ENCODE data around the gene HSPG2. TPM values are rescaled to one million over a fixed set of nuclear protein-coding genes. Genes with fewer than 3 reads are reported as not detected.

Gene HSPG2
- polyA plus RNA-seq, 1 donor from 2014 or later: 0.79 TPM

DNA sequence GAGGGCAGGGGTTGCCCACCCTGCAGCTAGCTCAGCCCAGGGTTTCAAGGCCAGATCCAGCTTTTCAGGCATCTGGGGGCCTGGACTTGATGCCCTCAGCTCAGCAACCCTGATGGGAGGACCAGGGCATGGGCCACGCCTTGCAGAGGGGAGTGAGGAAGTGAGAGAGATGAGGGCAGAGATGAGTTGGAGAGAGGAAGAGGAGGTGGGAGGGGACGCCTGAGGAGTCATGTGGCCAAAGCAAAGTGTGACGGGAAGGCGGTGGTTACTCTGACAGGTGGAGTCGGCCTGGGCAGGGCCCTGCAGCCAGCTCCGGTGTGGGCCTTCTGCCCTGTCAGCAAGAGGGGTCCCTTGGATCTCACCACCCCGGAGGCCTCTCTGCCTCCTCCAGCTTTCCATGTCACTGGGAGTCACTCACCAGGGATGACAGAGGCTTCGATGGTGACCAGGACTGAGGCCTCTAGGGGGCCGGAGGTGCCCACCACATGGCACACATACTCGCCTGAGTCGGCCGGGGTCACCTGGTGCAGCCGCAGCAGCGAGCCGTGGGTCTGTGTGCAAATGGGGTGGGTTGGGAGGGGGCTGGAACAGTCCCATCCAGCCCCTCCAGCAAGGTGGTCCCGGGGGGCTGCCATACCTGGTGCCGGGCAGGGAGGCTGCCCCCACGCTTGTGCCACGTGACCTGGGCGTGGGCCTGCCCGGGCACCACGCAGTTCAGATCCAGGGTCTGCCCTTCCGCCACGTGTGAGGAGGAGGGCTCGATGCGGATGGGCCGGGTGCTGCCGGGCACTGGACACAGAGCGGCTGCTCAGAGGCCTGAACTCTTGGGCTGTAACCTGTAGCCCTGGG, 84.6 kb downstream of the HSPG2 start:
- Histone ChIP-seq H3K27me3 (ENCODE audit: insufficient read depth, low read depth, low read length) (no peaks in the 10 kb centered on the region), H3K4me2 (ENCODE audit: low read length) (no peak overlapping the region), H3K9ac (ENCODE audit: low read length) (no peak overlapping the region), H3K36me3 (ENCODE audit: insufficient read depth, low read length) (no peaks in the 10 kb centered on the region), H3K9me3 (ENCODE audit: low read length) (no peaks in the 10 kb centered on the region), H3F3A (ENCODE audit: insufficient read depth, low read length, poor library complexity, severe bottlenecking) (no peaks in the 10 kb centered on the region), H3K9me2 (ENCODE audit: insufficient read depth, low read length) (no peaks in the 10 kb centered on the region), H3K4me3 (ENCODE audit: low read length) (no peak overlapping the region), H2AFZ (ENCODE audit: low read depth, low read length) (no peak overlapping the region), H3K27ac (ENCODE audit: low read length) (no peak overlapping the region), H3K79me2 (replicated peaks; ENCODE audit: insufficient read depth, low read length) (no peaks in the 10 kb centered on the region), H4K20me1 (ENCODE audit: insufficient read depth) (no peaks in the 10 kb centered on the region)
- TF ChIP-seq TAF1 (IDR thresholded peaks at IDR 0.05; ENCODE audit: low read depth) (no peak), RAD21 (conservative IDR thresholded peaks at IDR 0.05) (no peak)
- TF ChIP-seq, protein P1, sequence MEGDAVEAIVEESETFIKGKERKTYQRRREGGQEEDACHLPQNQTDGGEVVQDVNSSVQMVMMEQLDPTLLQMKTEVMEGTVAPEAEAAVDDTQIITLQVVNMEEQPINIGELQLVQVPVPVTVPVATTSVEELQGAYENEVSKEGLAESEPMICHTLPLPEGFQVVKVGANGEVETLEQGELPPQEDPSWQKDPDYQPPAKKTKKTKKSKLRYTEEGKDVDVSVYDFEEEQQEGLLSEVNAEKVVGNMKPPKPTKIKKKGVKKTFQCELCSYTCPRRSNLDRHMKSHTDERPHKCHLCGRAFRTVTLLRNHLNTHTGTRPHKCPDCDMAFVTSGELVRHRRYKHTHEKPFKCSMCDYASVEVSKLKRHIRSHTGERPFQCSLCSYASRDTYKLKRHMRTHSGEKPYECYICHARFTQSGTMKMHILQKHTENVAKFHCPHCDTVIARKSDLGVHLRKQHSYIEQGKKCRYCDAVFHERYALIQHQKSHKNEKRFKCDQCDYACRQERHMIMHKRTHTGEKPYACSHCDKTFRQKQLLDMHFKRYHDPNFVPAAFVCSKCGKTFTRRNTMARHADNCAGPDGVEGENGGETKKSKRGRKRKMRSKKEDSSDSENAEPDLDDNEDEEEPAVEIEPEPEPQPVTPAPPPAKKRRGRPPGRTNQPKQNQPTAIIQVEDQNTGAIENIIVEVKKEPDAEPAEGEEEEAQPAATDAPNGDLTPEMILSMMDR (IDR thresholded peaks at IDR 0.05; ENCODE audit: poor library complexity, severe bottlenecking): no peak

DNA sequence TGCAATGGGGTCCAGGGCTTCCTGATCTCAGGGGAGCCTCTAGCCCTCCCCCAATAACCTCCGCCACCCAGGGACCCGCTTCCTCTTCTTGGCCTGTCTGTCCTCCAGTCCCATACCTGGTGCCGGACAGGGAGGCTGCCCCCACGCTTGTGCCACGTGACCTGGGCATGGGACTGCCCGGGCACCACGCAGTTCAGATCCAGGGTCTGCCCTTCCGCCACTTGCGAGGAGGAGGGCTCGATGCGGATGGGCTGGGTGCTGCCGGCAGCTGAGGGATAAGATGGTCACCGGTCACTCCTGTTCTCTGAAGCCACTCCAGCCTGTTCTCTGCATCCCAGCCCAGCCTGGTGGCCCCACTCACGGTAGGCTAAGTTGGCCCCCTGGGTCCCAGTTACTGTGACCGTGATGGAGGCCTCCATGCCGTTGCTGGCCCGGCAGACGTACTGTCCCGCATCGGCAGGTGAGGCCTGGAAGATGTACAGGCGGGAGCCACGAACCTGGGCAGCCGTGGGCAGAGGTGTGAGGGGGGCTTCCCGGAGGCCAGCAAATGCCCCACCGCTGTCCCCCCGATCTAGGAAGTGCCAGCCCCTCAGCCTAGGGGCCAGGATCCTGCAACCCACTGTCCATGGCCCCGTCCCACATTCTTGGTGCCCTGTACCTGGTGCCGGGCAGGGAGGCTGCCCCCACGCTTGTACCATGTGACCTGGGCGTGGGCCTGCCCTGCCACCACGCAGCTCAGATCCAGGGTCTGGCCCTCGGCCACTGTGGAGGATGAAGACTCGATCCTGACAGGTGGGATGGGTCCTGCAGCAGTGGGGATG, 85.5 kb downstream of the HSPG2 start:
- TF ChIP-seq RAD21 (conservative IDR thresholded peaks at IDR 0.05) (no peak), TAF1 (IDR thresholded peaks at IDR 0.05; ENCODE audit: low read depth) (no peak), MXI1 (conservative IDR thresholded peaks at IDR 0.05; ENCODE audit: poor library complexity, severe bottlenecking) (no peak), SMC3 (conservative IDR thresholded peaks at IDR 0.05; ENCODE audit: poor library complexity) (no peak), EZH2 (IDR thresholded peaks at IDR 0.05; ENCODE audit: borderline replicate concordance, insufficient read depth, low read length, poor library complexity, severe bottlenecking) (no peak), POLR2AphosphoS5 (IDR thresholded peaks at IDR 0.05) (no peak), EP300 (conservative IDR thresholded peaks at IDR 0.05; ENCODE audit: poor library complexity, severe bottlenecking) (no peak)
- TF ChIP-seq, protein P1 (IDR thresholded peaks at IDR 0.05; ENCODE audit: poor library complexity, severe bottlenecking): no peak
- TF ChIP-seq, protein P2, sequence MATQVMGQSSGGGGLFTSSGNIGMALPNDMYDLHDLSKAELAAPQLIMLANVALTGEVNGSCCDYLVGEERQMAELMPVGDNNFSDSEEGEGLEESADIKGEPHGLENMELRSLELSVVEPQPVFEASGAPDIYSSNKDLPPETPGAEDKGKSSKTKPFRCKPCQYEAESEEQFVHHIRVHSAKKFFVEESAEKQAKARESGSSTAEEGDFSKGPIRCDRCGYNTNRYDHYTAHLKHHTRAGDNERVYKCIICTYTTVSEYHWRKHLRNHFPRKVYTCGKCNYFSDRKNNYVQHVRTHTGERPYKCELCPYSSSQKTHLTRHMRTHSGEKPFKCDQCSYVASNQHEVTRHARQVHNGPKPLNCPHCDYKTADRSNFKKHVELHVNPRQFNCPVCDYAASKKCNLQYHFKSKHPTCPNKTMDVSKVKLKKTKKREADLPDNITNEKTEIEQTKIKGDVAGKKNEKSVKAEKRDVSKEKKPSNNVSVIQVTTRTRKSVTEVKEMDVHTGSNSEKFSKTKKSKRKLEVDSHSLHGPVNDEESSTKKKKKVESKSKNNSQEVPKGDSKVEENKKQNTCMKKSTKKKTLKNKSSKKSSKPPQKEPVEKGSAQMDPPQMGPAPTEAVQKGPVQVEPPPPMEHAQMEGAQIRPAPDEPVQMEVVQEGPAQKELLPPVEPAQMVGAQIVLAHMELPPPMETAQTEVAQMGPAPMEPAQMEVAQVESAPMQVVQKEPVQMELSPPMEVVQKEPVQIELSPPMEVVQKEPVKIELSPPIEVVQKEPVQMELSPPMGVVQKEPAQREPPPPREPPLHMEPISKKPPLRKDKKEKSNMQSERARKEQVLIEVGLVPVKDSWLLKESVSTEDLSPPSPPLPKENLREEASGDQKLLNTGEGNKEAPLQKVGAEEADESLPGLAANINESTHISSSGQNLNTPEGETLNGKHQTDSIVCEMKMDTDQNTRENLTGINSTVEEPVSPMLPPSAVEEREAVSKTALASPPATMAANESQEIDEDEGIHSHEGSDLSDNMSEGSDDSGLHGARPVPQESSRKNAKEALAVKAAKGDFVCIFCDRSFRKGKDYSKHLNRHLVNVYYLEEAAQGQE (IDR thresholded peaks at IDR 0.05; ENCODE audit: borderline replicate concordance): no peak

More for the DNA sequence above, 85.5 kb downstream of the HSPG2 start:
- H3K27me3 ChIP-seq (ENCODE audit: insufficient read depth, low read depth, low read length): no peaks in the 10 kb centered on the region
- no peak overlapping the region for H3K9ac ChIP-seq (ENCODE audit: low read length)
- no peak overlapping the region for H3K4me2 ChIP-seq (ENCODE audit: low read length)
- no peaks in the 10 kb centered on the region for H4K20me1 ChIP-seq (ENCODE audit: insufficient read depth)
- H2AFZ ChIP-seq (ENCODE audit: low read depth, low read length): no peak overlapping the region
- H3K9me3 ChIP-seq (ENCODE audit: low read length): no peaks in the 10 kb centered on the region
- no peaks in the 10 kb centered on the region for H3K79me2 ChIP-seq (replicated peaks; ENCODE audit: insufficient read depth, low read length)
- H3K36me3 ChIP-seq (ENCODE audit: insufficient read depth, low read length): no peaks in the 10 kb centered on the region
- no peaks in the 10 kb centered on the region for H3K9me2 ChIP-seq (ENCODE audit: insufficient read depth, low read length)
- no peak overlapping the region for H3K27ac ChIP-seq (ENCODE audit: low read length)
- no peaks in the 10 kb centered on the region for H3F3A ChIP-seq (ENCODE audit: insufficient read depth, low read length, poor library complexity, severe bottlenecking)
- no peak overlapping the region for H3K4me3 ChIP-seq (ENCODE audit: low read length)

Data from neural cell (in vitro differentiated cells).